Tibial nerve (tissue), 4 donors: Measurements from ENCODE around the gene DDX51.

Experiments
- EP300 ChIP-seq, 2 donors: sonication (generic); formaldehyde crosslinking; IDR thresholded peaks; one replicate each; pipeline ENCODE4 v1.6.1; 2017; ENCODE audit warnings: antibody characterized with exemption in 2 of 2, mild to moderate bottlenecking in 1 of 2
- TF ChIP-seq, protein P1 (sequence below), 5 experiments: fragments of 200-600 bp in 3 of 5; fragments of 450-650 bp in 2 of 5; sonication (generic) in 3 of 5; IDR thresholded peaks; one replicate each; pipeline ENCODE4 v1.5.1; 2016 to 2019; ENCODE audit warnings: antibody characterized with exemption in 5 of 5, mild to moderate bottlenecking in 3 of 5, moderate library complexity in 2 of 5

DNA sequence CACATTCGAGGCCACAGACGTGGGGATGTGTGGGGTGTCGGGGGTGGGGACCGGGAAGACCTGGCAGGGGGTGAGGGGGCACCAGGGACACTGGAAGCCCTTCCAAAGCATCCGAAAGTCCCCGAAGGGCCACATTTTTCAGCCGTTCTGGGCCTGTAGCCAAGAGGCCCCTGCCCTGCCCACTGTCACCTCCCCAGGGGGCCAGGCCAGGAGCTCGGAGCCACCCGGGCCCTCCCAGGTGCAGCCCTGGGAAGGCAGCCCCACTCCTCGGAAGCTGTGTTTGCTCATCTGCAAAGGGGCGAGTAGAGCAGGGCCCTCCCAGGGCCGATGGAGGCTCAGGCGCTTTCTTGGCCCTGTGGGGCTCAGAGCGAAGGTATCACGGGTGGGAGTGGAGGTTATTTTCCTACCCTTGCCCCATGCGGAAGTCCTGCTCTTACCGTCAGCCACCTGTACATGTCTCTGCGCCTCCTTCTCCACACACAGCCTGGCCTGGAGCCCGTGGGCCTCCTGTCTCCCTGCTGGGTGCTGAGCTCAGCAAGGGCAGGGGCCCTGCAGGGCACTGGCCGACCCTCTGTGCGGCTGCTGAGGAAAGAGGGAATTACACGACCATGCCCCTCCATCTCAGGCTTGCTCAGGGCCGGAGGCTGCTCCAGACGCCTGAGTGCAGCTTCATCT lies 27.3 kb upstream of the DDX51 start:
- TF ChIP-seq, protein P1, sequence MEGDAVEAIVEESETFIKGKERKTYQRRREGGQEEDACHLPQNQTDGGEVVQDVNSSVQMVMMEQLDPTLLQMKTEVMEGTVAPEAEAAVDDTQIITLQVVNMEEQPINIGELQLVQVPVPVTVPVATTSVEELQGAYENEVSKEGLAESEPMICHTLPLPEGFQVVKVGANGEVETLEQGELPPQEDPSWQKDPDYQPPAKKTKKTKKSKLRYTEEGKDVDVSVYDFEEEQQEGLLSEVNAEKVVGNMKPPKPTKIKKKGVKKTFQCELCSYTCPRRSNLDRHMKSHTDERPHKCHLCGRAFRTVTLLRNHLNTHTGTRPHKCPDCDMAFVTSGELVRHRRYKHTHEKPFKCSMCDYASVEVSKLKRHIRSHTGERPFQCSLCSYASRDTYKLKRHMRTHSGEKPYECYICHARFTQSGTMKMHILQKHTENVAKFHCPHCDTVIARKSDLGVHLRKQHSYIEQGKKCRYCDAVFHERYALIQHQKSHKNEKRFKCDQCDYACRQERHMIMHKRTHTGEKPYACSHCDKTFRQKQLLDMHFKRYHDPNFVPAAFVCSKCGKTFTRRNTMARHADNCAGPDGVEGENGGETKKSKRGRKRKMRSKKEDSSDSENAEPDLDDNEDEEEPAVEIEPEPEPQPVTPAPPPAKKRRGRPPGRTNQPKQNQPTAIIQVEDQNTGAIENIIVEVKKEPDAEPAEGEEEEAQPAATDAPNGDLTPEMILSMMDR (IDR thresholded peaks at IDR 0.05) = no peak
- TF ChIP-seq EP300 (IDR thresholded peaks at IDR 0.05) = no peak
